Cardiac muscle cell (in vitro differentiated cells and primary cell): ENCODE measurements around the gene TMEM167B. TPM values are rescaled to one million over a fixed set of nuclear protein-coding genes. Genes with fewer than 3 reads are reported as not detected.
"Not testable (repeated sequence)": the region's sequence is repeated elsewhere in the genome, so short reads cannot be mapped to it uniquely, and the experiment has no call there.

ENCODE experiments used
- DNase-seq, 2 donors: peaks; one replicate each; pipeline versions ENCODE4 v3.0.0 to v3.0.0-alpha.2; 2010 to 2017; ENCODE audit warnings: low read depth in 1 of 2, low spot score in 1 of 2
- H3K27ac ChIP-seq: fragments of 200-600 bp; sonication (generic); 2 replicates; pipeline ENCODE4 v1.5.1; 2016
- H3K27me3 ChIP-seq: fragments of 200-600 bp; sonication (generic); 2 replicates; pipeline ENCODE4 v1.6.0; 2016; ENCODE audit warnings: control low read depth
- H3K36me3 ChIP-seq: fragments of 200-600 bp; sonication (generic); 2 replicates; pipeline ENCODE4 v1.5.1; 2016; ENCODE audit warnings: control low read depth
- H3K4me1 ChIP-seq: fragments of 200-600 bp; sonication (generic); 2 replicates; pipeline ENCODE4 v1.8.1; 2017; ENCODE audit warnings: low read depth, mild to moderate bottlenecking, mixed run types
- H3K4me3 ChIP-seq: fragments of 200-600 bp; sonication (generic); 2 replicates; pipeline ENCODE4 v1.5.1; 2016; ENCODE audit warnings: mild to moderate bottlenecking
- H3K9me3 ChIP-seq: fragments of 200-600 bp; sonication (generic); 2 replicates; pipeline ENCODE4 v1.5.1; 2017; ENCODE audit warnings: low read depth, mild to moderate bottlenecking, control low read depth
- polyA plus RNA-seq: library from polyadenylated mRNA; unstranded; fragments of >200 nt; fragmentation: Nextera tagmentation; extraction: Ambion mirVana; gene quantifications from 2 replicates; pipeline ENCODE4 v1.2.1, GENCODE V29; 2016
- total RNA-seq: library from RNA; depleted of rRNA; stranded (reverse); fragments of >200 nt; gene quantifications from 2 replicates; pipeline ENCODE4 v1.2.3, GENCODE V29; 2016
- TF ChIP-seq, protein P1 (sequence below): IDR thresholded peaks from 2 replicates; pipeline ENCODE4 v1.5.1; 2012; ENCODE audit warnings: low read depth, mild to moderate bottlenecking, low read length

Gene TMEM167B
- total and polyA plus RNA-seq, 2 experiments from 2014 or later, result 18.7 to 19.3 TPM

DNA sequence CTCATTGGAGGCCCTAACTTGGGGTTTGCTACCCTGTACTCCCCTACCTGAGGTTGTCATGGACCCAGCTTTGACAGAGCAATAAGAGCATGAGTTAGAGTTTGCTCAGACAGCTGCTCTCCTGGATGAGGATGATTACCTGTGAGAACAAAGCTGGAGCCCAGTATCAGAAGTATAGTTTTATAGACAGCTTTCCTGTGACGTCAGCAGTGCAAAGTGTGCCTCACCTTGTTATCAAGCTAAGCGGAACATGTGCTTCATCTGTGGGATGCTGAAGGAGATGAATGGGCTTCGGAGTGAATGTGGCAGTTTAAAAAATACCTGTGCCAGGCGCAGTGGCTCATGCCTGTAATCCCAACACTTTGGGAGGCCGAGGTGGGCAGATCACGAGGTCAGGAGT is 43.2 kb upstream of the TMEM167B start:
- no peaks in the 10 kb centered on the region for H3K36me3 ChIP-seq
- H3K4me3 ChIP-seq, result no peak overlapping the region
- no peaks in the 10 kb centered on the region for H3K9me3 ChIP-seq
- no peaks in the 10 kb centered on the region for H3K27me3 ChIP-seq
- TF ChIP-seq, protein P1, sequence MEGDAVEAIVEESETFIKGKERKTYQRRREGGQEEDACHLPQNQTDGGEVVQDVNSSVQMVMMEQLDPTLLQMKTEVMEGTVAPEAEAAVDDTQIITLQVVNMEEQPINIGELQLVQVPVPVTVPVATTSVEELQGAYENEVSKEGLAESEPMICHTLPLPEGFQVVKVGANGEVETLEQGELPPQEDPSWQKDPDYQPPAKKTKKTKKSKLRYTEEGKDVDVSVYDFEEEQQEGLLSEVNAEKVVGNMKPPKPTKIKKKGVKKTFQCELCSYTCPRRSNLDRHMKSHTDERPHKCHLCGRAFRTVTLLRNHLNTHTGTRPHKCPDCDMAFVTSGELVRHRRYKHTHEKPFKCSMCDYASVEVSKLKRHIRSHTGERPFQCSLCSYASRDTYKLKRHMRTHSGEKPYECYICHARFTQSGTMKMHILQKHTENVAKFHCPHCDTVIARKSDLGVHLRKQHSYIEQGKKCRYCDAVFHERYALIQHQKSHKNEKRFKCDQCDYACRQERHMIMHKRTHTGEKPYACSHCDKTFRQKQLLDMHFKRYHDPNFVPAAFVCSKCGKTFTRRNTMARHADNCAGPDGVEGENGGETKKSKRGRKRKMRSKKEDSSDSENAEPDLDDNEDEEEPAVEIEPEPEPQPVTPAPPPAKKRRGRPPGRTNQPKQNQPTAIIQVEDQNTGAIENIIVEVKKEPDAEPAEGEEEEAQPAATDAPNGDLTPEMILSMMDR, result no peak
- no peak for DNase-seq
- H3K4me1 ChIP-seq, result no peaks in the 10 kb centered on the region
- no peak overlapping the region for H3K27ac ChIP-seq

DNA sequence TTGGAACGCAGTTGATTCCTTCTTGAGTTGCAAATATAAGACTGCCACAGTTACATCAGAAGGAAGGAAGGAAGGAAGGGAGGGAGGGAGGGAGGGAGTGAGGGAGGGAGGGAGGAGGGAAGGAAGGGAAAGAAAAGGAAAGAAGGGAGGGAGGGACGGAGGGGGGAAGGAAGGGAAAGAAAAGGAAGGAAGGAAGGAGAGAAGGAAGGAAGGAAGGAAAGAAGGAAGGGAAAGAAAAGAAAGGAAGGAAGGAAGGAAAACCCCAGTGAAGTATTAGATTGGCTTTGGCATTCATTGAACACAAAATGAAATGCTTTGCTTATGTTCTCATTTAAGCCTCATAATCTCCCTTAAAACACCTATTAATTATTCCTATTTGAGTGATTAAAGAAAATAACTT is 42.2 kb upstream of the TMEM167B start:
- TF ChIP-seq, protein P1, result no peak

DNA sequence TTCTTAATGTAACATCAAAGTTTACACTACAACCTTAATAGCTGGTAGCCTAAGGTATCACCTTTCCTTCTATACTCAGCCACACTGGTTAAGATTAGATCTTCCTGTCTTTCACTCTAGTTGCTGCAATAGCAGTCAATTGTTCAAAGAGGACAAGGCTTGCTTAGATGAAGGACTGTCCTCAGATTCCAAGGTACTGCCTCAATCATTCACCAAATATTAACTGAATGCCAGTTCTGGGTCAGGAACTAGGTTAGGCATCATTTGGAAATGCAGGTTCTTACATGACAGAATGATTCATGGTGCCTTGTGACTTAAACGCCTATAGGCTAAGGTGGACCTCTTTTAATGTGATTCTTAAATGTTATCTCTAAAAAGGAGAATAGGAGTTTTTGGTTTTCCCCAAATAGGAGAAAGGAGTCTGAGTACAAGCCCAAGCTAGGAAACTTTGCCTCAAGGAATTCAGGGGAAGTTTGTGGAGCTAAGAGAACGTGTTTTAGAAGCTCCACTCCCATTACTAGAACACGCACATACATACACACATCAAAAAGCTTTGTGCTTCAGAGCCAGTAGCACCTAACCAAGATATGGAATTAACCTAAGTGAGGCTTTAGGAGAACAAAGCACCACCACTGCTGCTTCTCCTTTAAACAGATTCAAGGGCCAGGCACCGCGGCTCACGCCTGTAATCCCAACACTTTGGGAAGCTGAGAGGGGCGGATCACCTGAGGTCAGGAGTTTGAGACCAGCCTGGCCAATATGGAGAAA is 40.2 kb upstream of the TMEM167B start:
- no peaks in the 10 kb centered on the region for H3K36me3 ChIP-seq
- no peaks in the 10 kb centered on the region for H3K27me3 ChIP-seq
- no peak overlapping the region for H3K27ac ChIP-seq
- TF ChIP-seq, protein P1, result no peak
- H3K4me3 ChIP-seq, result no peak overlapping the region
- H3K4me1 ChIP-seq, result no peaks in the 10 kb centered on the region
- no peaks in the 10 kb centered on the region for H3K9me3 ChIP-seq
- no peak for DNase-seq

More for the DNA sequence above, 42.2 kb upstream of the TMEM167B start:
- H3K4me3 ChIP-seq, result no peak overlapping the region
- no peak for DNase-seq
- no peaks in the 10 kb centered on the region for H3K4me1 ChIP-seq
- H3K27ac ChIP-seq, result no peak overlapping the region
- H3K27me3 ChIP-seq, result no peaks in the 10 kb centered on the region
- H3K36me3 ChIP-seq, result no peaks in the 10 kb centered on the region
- no peaks in the 10 kb centered on the region for H3K9me3 ChIP-seq

DNA sequence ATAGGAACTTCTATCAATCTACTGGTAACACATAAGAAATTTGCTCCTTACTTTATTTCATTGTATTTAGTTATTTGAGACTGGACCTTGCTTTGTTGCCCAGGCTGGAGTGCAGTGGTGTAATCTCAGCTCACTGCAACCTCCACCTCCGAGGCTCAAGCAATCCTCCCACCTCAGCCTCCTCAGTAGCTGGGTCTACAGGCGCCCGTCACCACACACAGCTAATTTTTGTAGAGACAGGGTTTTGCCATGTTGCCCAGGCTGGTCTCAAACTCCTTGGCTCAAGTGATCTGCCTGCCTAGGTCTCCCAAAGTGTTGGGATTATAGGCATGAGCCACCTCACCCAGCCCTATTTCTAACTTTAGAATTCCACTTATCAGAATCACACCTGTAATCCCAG is 38.4 kb upstream of the TMEM167B start:
- H3K36me3 ChIP-seq, H3K27ac ChIP-seq, H3K4me3 ChIP-seq, H3K9me3 ChIP-seq, H3K4me1 ChIP-seq, DNase-seq, H3K27me3 ChIP-seq: not testable (repeated sequence)

DNA sequence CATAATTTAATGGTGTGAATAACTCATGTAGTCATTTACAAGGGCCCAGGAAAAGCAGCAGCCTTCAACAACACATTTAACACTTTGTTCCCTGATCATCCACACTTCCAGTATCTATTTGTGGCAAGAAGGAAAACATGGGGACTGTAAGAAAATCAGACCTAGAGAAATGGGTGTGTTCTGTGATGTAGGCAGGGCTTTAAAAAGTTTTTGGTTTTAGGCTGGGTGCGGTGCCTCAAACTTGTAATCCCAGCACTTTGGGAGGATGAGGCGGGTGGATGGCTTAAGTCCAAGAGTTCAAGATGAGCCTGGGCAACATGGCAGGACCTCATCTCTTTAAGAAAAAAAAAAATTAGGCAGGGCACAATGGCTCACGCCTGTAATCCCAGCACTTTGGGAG is 34.5 kb upstream of the TMEM167B start:
- H3K27me3 ChIP-seq, result no peaks in the 10 kb centered on the region
- TF ChIP-seq, protein P1, result no peak
- no peak overlapping the region for H3K4me3 ChIP-seq
- no peak for DNase-seq
- no peaks in the 10 kb centered on the region for H3K9me3 ChIP-seq
- no peaks in the 10 kb centered on the region for H3K36me3 ChIP-seq
- no peaks in the 10 kb centered on the region for H3K4me1 ChIP-seq
- no peak overlapping the region for H3K27ac ChIP-seq

DNA sequence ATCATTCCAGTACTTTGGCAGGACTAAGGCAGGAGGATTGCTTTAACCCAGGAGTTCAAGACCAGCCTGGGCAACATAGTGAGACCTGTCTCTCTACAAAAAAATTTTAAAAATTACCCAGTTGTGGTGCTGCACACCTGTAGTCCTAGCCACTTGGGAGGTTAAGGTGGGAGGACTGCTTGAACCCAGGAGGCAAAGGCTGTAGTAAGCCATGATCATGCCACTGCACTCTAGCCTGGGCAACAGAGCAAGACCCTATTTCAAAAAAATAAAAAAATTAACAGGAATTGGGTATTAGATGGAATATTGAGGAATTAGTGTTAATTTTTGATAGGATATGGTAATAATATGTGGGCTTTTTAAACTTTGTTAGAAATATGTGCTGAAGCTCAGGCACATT is 31.5 kb upstream of the TMEM167B start:
- H3K36me3 ChIP-seq, result peaks cover 9% of the 10 kb centered on the region
- no peak overlapping the region for H3K27ac ChIP-seq
- H3K4me3 ChIP-seq, result no peak overlapping the region
- H3K9me3 ChIP-seq, result no peaks in the 10 kb centered on the region
- H3K27me3 ChIP-seq, result no peaks in the 10 kb centered on the region
- DNase-seq, result no peak
- no peaks in the 10 kb centered on the region for H3K4me1 ChIP-seq
- TF ChIP-seq, protein P1, result no peak
